GM12892 (cell line): Measurements from ENCODE around the gene MYL11.
"Not testable (repeated sequence)": the region's sequence is repeated elsewhere in the genome, so short reads cannot be mapped to it uniquely, and the experiment has no call there.

Source experiments
- POLR2A ChIP-seq: IDR thresholded peaks from 2 replicates; pipeline ENCODE4 v1.6.1; 2011; ENCODE audit warnings: low read depth, low read length, control low read depth
- POLR2AphosphoS5 ChIP-seq: IDR thresholded peaks from 2 replicates; pipeline ENCODE4 v1.6.1; 2011; ENCODE audit warnings: low read depth, low read length, control low read depth
- TAF1 ChIP-seq: IDR thresholded peaks from 2 replicates; pipeline ENCODE4 v1.6.1; 2011; ENCODE audit warnings: low read depth, mild to moderate bottlenecking, control low read depth, low read length, borderline replicate concordance

GRCh38 chr16:30396627-30397026 is 22.0 kb downstream of the MYL11 start:
- TF ChIP-seq POLR2A, POLR2AphosphoS5, TAF1: not testable (repeated sequence)
